OCI-M2 (cell line): ENCODE results near the gene P2RX5.

ENCODE experiments used
- DNase-seq: peaks from one replicate; lab custom pipeline; 2025; ENCODE audit not compliant: unreplicated experiment; lab: John Stamatoyannopoulos, UW

Gene P2RX5

GRCh38 chr17:3682033-3682432, 13.9 kb downstream of the P2RX5 start:
- DNase-seq, result no peak

- no peak for DNase-seq
Observed at GRCh38 chr17:3681565-3681964, 14.4 kb downstream of the P2RX5 start.

- DNase-seq, result no peak
Observed at GRCh38 chr17:3681057-3681456, 14.9 kb downstream of the P2RX5 start.

GRCh38 chr17:3679531-3680126, 16.3 kb downstream of the P2RX5 start:
- DNase-seq, result no peak

- DNase-seq, result no peak
Observed at GRCh38 chr17:3678821-3679530, 17.0 kb downstream of the P2RX5 start.

- no peak for DNase-seq
Observed at GRCh38 chr17:3678095-3678820, 17.7 kb downstream of the P2RX5 start.

GRCh38 chr17:3675886-3676285, 20.1 kb downstream of the P2RX5 start:
- no peak for DNase-seq

GRCh38 chr17:3672571-3672970, 23.4 kb downstream of the P2RX5 start:
- no peak for DNase-seq

- no peak for DNase-seq
Observed at GRCh38 chr17:3669548-3669947, 26.4 kb downstream of the P2RX5 start.

- DNase-seq, result no peak
Observed at GRCh38 chr17:3669085-3669347, 26.9 kb downstream of the P2RX5 start.

- DNase-seq, result peak; percentile 34
Observed at GRCh38 chr17:3668279-3669084, 27.5 kb downstream of the P2RX5 start, which contains the start of the genes EMC6 and TAX1BP3. Gene EMC6, plus strand, starts transcription at chr17:3668812. Its CDS starts 335 bp downstream, at chr17:3669147. Gene TAX1BP3, minus strand, starts transcription at chr17:3668578. Its CDS starts 52 bp downstream, at chr17:3668526.

- DNase-seq, result peak; percentile 17
Observed at GRCh38 chr17:3667366-3668278, 28.3 kb downstream of the P2RX5 start.

- DNase-seq, result no peak
Observed at GRCh38 chr17:3666516-3666915, 29.4 kb downstream of the P2RX5 start.

GRCh38 chr17:3665834-3666233, 30.1 kb downstream of the P2RX5 start:
- no peak for DNase-seq

GRCh38 chr17:3663102-3664011, 32.6 kb downstream of the P2RX5 start:
- no peak for DNase-seq

GRCh38 chr17:3660311-3660891, 35.6 kb downstream of the P2RX5 start:
- DNase-seq, result no peak

- DNase-seq, result no peak
Observed at GRCh38 chr17:3659541-3660111, 36.3 kb downstream of the P2RX5 start.

GRCh38 chr17:3658784-3659449, 37.0 kb downstream of the P2RX5 start:
- DNase-seq, result no peak
